ENCODE measurements around the gene LCN6.
"Not testable (repeated sequence)": the region's sequence is repeated elsewhere in the genome, so short reads cannot be mapped to it uniquely, and the experiment has no call there.

LCN6 gene

DNA sequence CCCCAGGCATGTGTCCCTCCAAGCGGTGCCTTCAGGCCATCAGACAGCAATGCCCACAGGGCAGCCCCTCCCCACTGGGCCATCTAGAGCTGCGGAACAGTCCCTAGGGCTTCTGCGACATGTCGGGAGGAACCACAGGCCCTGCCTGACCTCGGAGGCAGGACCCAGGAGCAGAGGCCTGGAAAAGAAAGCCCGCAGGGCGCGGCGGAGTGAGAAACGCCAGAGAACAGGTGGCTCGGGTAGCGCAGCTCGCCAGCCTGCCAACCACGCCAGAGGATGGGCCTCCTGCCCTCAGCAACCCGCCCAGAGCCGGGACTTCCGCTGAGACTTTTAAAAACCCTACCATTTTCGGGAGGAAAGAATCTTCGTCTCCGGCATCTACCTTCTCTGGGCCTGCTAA lies 9.0 kb upstream of the LCN6 start:
- no peak overlapping the region for H3K4me3 ChIP-seq (ENCODE audit: low read length)
- no peak for DNase-seq (ENCODE audit: low read depth)
- TF ChIP-seq, protein P1, sequence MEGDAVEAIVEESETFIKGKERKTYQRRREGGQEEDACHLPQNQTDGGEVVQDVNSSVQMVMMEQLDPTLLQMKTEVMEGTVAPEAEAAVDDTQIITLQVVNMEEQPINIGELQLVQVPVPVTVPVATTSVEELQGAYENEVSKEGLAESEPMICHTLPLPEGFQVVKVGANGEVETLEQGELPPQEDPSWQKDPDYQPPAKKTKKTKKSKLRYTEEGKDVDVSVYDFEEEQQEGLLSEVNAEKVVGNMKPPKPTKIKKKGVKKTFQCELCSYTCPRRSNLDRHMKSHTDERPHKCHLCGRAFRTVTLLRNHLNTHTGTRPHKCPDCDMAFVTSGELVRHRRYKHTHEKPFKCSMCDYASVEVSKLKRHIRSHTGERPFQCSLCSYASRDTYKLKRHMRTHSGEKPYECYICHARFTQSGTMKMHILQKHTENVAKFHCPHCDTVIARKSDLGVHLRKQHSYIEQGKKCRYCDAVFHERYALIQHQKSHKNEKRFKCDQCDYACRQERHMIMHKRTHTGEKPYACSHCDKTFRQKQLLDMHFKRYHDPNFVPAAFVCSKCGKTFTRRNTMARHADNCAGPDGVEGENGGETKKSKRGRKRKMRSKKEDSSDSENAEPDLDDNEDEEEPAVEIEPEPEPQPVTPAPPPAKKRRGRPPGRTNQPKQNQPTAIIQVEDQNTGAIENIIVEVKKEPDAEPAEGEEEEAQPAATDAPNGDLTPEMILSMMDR (conservative IDR thresholded peaks at IDR 0.05; ENCODE audit: low read length), result no peak

DNA sequence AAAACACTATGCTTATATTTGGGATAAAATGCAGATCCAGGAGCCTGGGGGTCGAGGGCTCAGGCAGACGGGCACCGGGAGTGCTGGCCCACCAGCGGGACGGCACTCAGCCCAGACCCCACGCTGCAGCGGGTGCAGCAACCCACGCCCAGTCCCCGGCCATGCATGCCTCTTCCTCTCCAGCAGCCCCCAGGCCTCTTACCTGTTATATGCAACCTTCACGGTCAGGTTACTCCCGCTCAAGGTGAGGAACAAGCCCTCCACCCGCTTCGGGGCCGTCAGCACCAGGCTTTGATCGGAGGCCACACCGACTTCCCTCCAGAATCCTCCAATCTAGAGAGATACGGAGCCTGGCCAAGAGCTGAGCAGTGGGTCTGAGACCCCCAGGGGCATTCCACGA lies 8.5 kb upstream of the LCN6 start:
- H3K4me3 ChIP-seq (ENCODE audit: low read length), result no peak overlapping the region

DNA sequence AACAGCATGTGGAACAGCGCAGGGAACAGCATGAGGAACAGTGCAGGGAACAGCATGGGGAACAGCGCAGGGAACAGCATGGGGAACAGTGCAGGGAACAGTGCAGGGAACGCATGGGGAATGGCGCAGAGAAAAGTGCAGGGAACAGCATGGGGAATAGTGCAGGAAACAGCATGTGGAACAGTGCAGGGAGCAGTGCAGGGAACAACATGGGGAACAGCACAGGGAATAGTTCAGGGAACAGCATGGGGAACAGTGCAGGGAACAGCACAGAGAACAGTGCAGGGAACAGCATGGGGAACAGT lies 7.8 kb upstream of the LCN6 start:
- no peak for DNase-seq (ENCODE audit: low read depth)
- no peak overlapping the region for H3K4me3 ChIP-seq (ENCODE audit: low read length)
- TF ChIP-seq, protein P1 (conservative IDR thresholded peaks at IDR 0.05; ENCODE audit: low read length), result no peak

More for the DNA sequence above, 8.5 kb upstream of the LCN6 start:
- TF ChIP-seq, protein P1 (conservative IDR thresholded peaks at IDR 0.05; ENCODE audit: low read length), result no peak
- DNase-seq (ENCODE audit: low read depth), result no peak

DNA sequence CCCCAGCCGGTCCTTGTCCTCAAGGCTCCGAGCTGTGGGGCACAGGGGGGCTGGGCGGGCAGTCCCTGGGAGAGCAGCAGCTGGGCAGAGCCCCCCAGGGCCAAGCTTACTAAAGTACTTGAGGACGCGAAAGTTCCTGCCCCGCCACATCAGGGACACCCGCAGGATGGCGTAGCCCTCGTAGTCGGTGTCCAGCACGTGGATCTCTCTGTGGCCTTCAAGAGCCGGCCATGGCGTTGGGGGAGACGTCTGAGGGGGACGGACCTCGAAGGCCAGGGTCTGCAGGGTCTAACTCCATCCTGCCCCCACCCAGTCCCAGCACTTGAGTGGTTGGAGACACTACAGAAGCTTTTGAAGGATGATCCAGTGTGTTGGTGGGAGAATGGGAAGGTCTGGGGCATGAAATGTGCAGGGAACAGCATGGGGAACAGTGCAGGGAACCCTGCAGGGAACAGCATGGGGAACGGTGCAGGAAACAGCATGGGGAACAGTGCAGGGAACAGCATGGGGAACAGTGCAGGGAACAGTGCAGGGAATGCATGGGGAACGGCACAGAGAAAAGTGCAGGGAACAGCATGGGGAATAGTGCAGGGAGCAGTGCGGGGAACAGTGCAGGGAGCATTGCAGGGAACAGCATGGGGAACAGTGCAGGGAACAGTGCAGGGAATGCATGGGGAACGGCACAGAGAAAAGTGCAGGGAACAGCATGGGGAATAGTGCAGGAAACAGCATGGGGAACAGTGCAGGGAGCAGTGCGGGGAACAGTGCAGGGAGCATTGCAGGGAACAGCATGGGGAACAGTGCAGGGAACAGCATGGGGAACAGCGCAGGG lies 7.2 kb upstream of the LCN6 start:
- H3K4me3 ChIP-seq (ENCODE audit: low read length); DNase-seq (ENCODE audit: low read depth): not testable (repeated sequence)

DNA sequence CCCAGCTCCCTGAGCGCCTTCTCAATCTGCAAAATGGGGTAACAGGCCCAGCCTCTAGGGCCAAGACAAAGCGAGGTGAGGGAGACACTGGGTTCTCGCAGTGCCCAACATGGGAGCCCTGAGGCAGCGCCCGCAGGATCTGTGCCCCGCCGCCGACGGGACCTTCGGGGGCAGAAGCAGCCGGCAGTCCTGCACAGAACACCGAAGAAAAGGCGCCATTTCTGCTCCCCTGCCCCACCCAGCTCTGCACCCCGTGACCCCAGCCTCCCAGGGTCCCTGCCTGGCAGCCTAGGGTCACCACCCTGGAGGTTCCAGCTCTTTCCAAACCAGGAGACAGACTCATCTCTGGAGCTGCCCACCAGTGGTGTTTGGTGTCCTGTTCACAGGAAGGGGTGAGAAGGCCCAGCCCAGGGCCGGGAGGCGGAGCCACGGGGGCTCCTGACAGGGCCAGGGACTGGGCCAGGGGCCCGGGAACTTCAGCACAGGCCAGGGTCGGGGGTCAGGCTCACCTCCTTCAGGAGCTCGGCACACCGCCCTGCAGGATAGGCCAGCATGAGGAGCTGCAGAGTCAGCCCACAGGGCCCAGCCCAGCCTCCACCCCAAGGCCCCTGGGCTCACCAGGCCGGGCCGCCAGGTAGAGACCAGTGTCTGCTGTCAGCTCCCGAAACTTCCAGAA lies 6.4 kb upstream of the LCN6 start:
- no peak overlapping the region for H3K4me3 ChIP-seq (ENCODE audit: low read length)
- DNase-seq (ENCODE audit: low read depth), result no peak
- TF ChIP-seq, protein P1 (conservative IDR thresholded peaks at IDR 0.05; ENCODE audit: low read length), result no peak

DNA sequence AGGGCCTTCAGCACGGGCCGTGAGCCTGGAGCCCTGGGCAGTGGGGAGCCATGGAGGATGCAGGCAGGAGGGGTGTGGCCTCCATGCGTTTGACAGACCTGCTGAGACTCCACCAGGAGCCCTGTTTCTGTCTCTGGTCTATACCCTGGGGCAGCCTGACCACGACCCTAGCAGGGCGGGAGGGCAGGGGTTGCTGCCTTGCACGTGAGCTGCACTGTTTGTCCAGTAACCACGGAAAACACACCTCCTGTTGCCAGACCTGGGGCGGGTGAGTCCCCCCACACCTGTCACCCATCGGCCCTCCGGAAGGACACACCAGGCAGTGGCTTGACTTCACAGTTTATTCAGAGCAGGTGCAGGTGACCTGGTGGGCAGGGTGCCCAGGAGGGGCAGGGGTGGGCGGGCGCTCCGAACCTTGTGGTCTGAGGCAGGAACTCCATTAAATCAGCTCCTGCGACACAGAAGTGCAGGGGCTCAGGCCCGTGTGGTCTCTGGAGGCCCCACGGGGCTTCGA lies 5.8 kb upstream of the LCN6 start:
- no peak overlapping the region for H3K4me3 ChIP-seq (ENCODE audit: low read length)
- no peak for DNase-seq (ENCODE audit: low read depth)
- TF ChIP-seq, protein P1 (conservative IDR thresholded peaks at IDR 0.05; ENCODE audit: low read length), result no peak

DNA sequence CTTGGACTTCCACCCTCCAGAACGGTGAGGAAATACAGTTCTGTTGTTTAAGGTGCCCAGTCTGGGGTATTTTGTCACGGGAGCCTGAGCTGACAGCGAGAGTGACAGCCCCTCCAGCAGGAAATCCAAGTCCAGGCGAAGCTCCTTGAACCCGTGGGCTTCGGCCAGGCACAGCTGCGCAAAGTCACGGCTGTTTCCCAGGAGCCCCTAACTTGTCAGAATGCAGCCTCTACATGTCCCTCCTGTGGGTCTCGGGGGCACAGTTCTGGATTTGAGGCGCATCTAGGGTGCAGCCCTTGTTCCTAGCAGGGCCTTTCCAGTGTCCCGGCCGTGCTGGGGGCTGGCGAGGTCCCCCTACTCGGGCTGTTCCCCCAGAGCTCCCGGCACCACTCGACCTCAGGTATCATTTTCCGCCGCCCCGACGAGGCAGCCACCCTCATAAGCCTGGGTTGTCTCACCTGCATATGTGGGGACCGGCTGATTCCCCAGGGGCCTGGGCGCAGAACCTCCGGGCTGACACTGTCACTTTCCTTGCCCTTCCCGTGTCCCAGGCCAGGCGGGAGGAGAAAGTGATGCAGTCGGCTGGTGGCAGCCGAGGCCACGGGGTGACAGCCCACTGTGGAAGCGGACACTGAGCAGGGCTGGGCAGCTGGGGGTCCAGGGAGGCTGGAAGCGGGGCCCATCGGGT lies 5.2 kb upstream of the LCN6 start:
- TF ChIP-seq, protein P1 (conservative IDR thresholded peaks at IDR 0.05; ENCODE audit: low read length), result no peak
- no peak for DNase-seq (ENCODE audit: low read depth)

More for the DNA sequence above, 5.2 kb upstream of the LCN6 start:
- H3K4me3 ChIP-seq (ENCODE audit: low read length), result no peak overlapping the region

Data from AG10803 (cell line).